DOHH2 (cell line): Measurements from ENCODE around the gene CBX4.

Experiments
- H3F3A ChIP-seq: fragments of 200-600 bp; sonication (generic), shearing (Covaris generic); 2 replicates; pipeline ENCODE4 v1.6.0; 2016; ENCODE audit warnings: antibody characterized with exemption, mild to moderate bottlenecking; ENCODE audit not compliant: control insufficient read depth, insufficient read depth
- H3K27ac ChIP-seq: fragments of 200-600 bp; sonication (generic); 2 replicates; pipeline ENCODE4 v1.5.1; 2014; ENCODE audit warnings: low read depth, mild to moderate bottlenecking, low read length, moderate library complexity
- H3K27me3 ChIP-seq: fragments of 200-600 bp; sonication (generic); 2 replicates; pipeline ENCODE4 v1.6.1; 2014; ENCODE audit warnings: mild to moderate bottlenecking, low read length, mixed read lengths; ENCODE audit not compliant: control insufficient read depth
- H3K36me3 ChIP-seq: fragments of 200-600 bp; sonication (generic); 2 replicates; pipeline ENCODE4 v1.6.1; 2014; ENCODE audit warnings: mild to moderate bottlenecking, low read length, moderate library complexity, mixed read lengths; ENCODE audit not compliant: control insufficient read depth
- H3K4me1 ChIP-seq: fragments of 200-600 bp; sonication (generic); 2 replicates; pipeline ENCODE4 v1.6.1; 2014; ENCODE audit warnings: mild to moderate bottlenecking, low read length, mixed read lengths; ENCODE audit not compliant: control insufficient read depth
- H3K4me2 ChIP-seq: fragments of 200-600 bp; sonication (generic); 2 replicates; pipeline ENCODE4 v1.6.0; 2014; ENCODE audit warnings: mild to moderate bottlenecking, low read length, moderate library complexity
- H3K4me3 ChIP-seq: fragments of 200-600 bp; sonication (generic); 2 replicates; pipeline ENCODE4 v1.5.1; 2014; ENCODE audit warnings: mild to moderate bottlenecking, low read length, mixed read lengths
- H3K79me2 ChIP-seq: fragments of 200-600 bp; sonication (generic); 2 replicates; pipeline ENCODE4 v1.6.1; 2014; ENCODE audit warnings: mild to moderate bottlenecking, low read length, mixed read lengths; ENCODE audit not compliant: control insufficient read depth
- H3K9me2 ChIP-seq: fragments of 200-600 bp; sonication (generic); replicated peaks from 2 replicates; pipeline ENCODE4 v1.6.1; 2014; ENCODE audit warnings: mild to moderate bottlenecking, low read length, mixed read lengths; ENCODE audit not compliant: control insufficient read depth
- H3K9me3 ChIP-seq: fragments of 200-600 bp; sonication (generic); 2 replicates; pipeline ENCODE4 v1.6.1; 2014; ENCODE audit warnings: antibody characterized with exemption, low read length, mixed read lengths; ENCODE audit not compliant: control insufficient read depth, insufficient read depth
- H4K20me1 ChIP-seq: fragments of 200-600 bp; sonication (generic); 2 replicates; pipeline ENCODE4 v1.6.0; 2014; ENCODE audit warnings: low read depth, mild to moderate bottlenecking, antibody characterized with exemption, low read length, moderate library complexity; ENCODE audit not compliant: control insufficient read depth, insufficient read depth
- CTCF ChIP-seq: fragments of 200-600 bp; sonication (generic); IDR thresholded peaks from one replicate; pipeline ENCODE4 v1.5.1; 2014; ENCODE audit warnings: antibody characterized with exemption, mild to moderate bottlenecking, low read depth, low read length; ENCODE audit not compliant: poor library complexity, severe bottlenecking
- EZH2phosphoT487 ChIP-seq: fragments of 200-600 bp; sonication (generic); IDR thresholded peaks from 2 replicates; pipeline ENCODE4 v1.6.1; 2017; ENCODE audit warnings: borderline replicate concordance, mild to moderate bottlenecking, antibody characterized with exemption, low read length, moderate library complexity, mixed read lengths

The CBX4 gene

GRCh38 chr17:79849953-79850352 lies 10.7 kb upstream of the CBX4 start:
- no peaks in the 10 kb centered on the region for H3K79me2 ChIP-seq
- no peaks in the 10 kb centered on the region for H3K9me2 ChIP-seq
- no peaks in the 10 kb centered on the region for H3K36me3 ChIP-seq
- peaks cover 25% of the 10 kb centered on the region for H3K27me3 ChIP-seq
- no peaks in the 10 kb centered on the region for H3K9me3 ChIP-seq
- no peaks in the 10 kb centered on the region for H4K20me1 ChIP-seq
- peaks cover 5% of the 10 kb centered on the region; the same call in 1 of the 2 replicates for H3K4me1 ChIP-seq
- H3K4me3 ChIP-seq = no peak overlapping the region
- H3K4me2 ChIP-seq = no peak overlapping the region
- no peak for TF ChIP-seq CTCF
- TF ChIP-seq EZH2phosphoT487 = no peak
- 0 out of 2 replicates have a peak, but pooled peaks cover 2% of the 10 kb centered on the region for H3F3A ChIP-seq
- no peak overlapping the region for H3K27ac ChIP-seq

- H3K9me2 ChIP-seq = no peaks in the 10 kb centered on the region
- H4K20me1 ChIP-seq = peaks cover 5% of the 10 kb centered on the region
- no peaks in the 10 kb centered on the region for H3K79me2 ChIP-seq
- TF ChIP-seq EZH2phosphoT487 = no peak
- H3K36me3 ChIP-seq = no peaks in the 10 kb centered on the region
- peaks cover 16% of the 10 kb centered on the region for H3K4me1 ChIP-seq
- peaks cover 40% of the 10 kb centered on the region for H3K27me3 ChIP-seq
- no peaks in the 10 kb centered on the region for H3K9me3 ChIP-seq
- H3K4me2 ChIP-seq = no peak overlapping the region
- no peak overlapping the region for H3K27ac ChIP-seq
- H3F3A ChIP-seq = 0 out of 2 replicates have a peak, but pooled peaks cover 2% of the 10 kb centered on the region
- no peak overlapping the region for H3K4me3 ChIP-seq
These were observed 9.1 kb upstream of the CBX4 start for GRCh38 chr17:79848370-79848766.

DNA sequence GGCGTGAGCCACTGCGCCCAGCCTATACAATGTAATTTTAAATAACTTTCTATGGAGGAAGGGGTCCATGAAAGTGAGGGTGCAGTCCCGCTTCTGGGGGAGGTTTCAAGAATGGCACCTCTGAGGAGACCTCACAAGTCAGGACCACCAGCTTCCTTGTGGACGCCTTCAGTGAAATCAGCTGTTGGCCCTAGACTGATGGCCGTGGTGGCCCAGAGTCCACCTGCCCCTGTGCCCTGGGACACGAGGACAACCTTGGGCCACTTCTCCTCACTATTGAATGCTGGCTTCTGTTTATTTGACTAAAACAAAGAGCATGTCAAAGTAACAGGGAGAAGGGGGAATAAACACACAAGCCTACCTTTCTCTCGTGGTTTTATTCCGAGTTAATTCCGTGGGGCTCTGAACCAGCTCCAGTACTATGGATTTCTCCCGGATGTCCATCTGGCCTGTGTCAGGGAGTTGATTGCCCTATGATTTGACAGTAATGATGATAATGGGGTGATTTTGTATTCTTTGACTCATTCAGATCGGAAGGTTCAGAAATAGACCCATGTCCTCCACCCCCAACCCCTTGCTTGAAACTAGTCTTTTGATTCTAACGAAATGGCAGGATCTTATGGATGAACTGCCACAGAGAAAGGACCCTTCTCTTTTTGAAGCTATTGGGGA lies 8.6 kb upstream of the CBX4 start:
- H3K27me3 ChIP-seq = peaks cover 45% of the 10 kb centered on the region
- H3K79me2 ChIP-seq = no peaks in the 10 kb centered on the region
- no peak overlapping the region for H3K4me3 ChIP-seq
- TF ChIP-seq EZH2phosphoT487 (no peak), CTCF (no peak)
- no peaks in the 10 kb centered on the region for H3K9me2 ChIP-seq
- no peak overlapping the region for H3K27ac ChIP-seq
- H4K20me1 ChIP-seq = peaks cover 5% of the 10 kb centered on the region
- no peaks in the 10 kb centered on the region for H3K9me3 ChIP-seq
- peaks cover 22% of the 10 kb centered on the region for H3K4me1 ChIP-seq
- no peaks in the 10 kb centered on the region for H3K36me3 ChIP-seq
- H3F3A ChIP-seq = peaks cover 4% of the 10 kb centered on the region; the same call in 1 of the 2 replicates
- no peak overlapping the region for H3K4me2 ChIP-seq

DNA sequence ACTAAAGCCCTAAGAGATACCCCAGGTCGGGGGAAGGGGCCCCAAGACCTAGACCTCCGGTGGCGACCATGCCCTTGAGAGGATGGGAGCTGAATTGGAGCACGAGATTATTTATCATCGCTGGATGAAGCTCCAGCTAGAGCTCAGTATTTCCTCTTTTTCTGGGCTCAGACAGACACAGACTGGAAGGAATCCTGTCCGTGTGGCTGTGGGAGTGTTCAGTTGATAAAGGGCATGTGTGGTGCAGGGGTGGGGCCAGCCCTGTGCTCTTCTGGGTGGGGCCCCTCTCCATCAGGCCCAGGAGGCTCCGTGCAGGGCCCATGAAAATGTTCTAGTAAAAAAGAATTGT lies 6.3 kb upstream of the CBX4 start:
- no peaks in the 10 kb centered on the region for H3K9me3 ChIP-seq
- TF ChIP-seq CTCF = no peak
- TF ChIP-seq EZH2phosphoT487 = no peak
- H3K4me2 ChIP-seq = no peak overlapping the region
- H3K9me2 ChIP-seq = no peaks in the 10 kb centered on the region
- no peak overlapping the region for H3K4me3 ChIP-seq
- H3K36me3 ChIP-seq = no peaks in the 10 kb centered on the region
- no peak overlapping the region for H3K27ac ChIP-seq
- H3K79me2 ChIP-seq = no peaks in the 10 kb centered on the region
- H3K4me1 ChIP-seq = peaks cover 24% of the 10 kb centered on the region
- H3K27me3 ChIP-seq = peaks cover 68% of the 10 kb centered on the region
- peaks cover 5% of the 10 kb centered on the region for H4K20me1 ChIP-seq
- peaks cover 5% of the 10 kb centered on the region; the same call in 1 of the 2 replicates for H3F3A ChIP-seq
